Gastroesophageal sphincter (tissue), 4 donors: ENCODE results near the gene TMEM169. TPM values are rescaled to one million over a fixed set of nuclear protein-coding genes. Genes with fewer than 3 reads are reported as not detected.

Source experiments
- ATAC-seq: fragments of 150-250 bp; one replicate; pipeline ENCODE4 v1.9.1; 2016; ENCODE audit warnings: mild to moderate bottlenecking, moderate library complexity
- H3K27ac ChIP-seq, 4 donors: fragments of 200-600 bp; sonication (generic) in 3 of 4; 1 replicate in 3 of 4; 2 replicates in 1 of 4; pipeline ENCODE4 v1.5.1; 2016 to 2019
- H3K27me3 ChIP-seq: fragments of 200-600 bp; sonication (generic); one replicate; pipeline ENCODE4 v1.5.1; 2019
- H3K36me3 ChIP-seq, 2 donors: fragments of 200-600 bp; sonication (generic); one replicate each; pipeline ENCODE4 v1.5.1; 2019; ENCODE audit warnings: control low read depth in 1 of 2
- H3K4me1 ChIP-seq, 3 donors: fragments of 200-600 bp; sonication (generic); 1 replicate in 2 of 3; 2 replicates in 1 of 3; pipeline ENCODE4 v1.5.1; 2016 to 2019; ENCODE audit warnings: control low read depth in 2 of 3
- H3K4me3 ChIP-seq, 2 donors: fragments of 200-600 bp; sonication (generic); one replicate each; pipeline ENCODE4 v1.5.1; 2019; ENCODE audit warnings: mild to moderate bottlenecking in 1 of 2, moderate library complexity in 1 of 2
- H3K9me3 ChIP-seq, 3 donors: fragments of 200-600 bp; sonication (generic); one replicate each; pipeline ENCODE4 v1.5.1; 2017 to 2019; ENCODE audit warnings: control low read depth in 2 of 3
- CTCF ChIP-seq, 4 experiments: fragments of 200-600 bp in 2 of 4; fragments of 450-650 bp in 2 of 4; sonication (generic) in 1 of 4; IDR thresholded peaks; one replicate each; pipeline ENCODE4 v1.5.1; 2017 to 2019; ENCODE audit warnings: antibody characterized with exemption in 4 of 4, mild to moderate bottlenecking in 2 of 4, moderate library complexity in 2 of 4
- EP300 ChIP-seq: sonication (generic); formaldehyde crosslinking; IDR thresholded peaks from one replicate; pipeline ENCODE4 v1.6.1; 2017; ENCODE audit warnings: antibody characterized with exemption, mild to moderate bottlenecking
- POLR2A ChIP-seq, 2 donors: fragments of 450-650 bp; IDR thresholded peaks; one replicate each; pipeline ENCODE4 v1.6.1; 2017; ENCODE audit warnings: antibody characterized with exemption in 2 of 2, mild to moderate bottlenecking in 2 of 2, moderate library complexity in 1 of 2
- POLR2AphosphoS5 ChIP-seq: sonication (generic); formaldehyde crosslinking; IDR thresholded peaks from one replicate; pipeline ENCODE4 v1.6.1; 2017; ENCODE audit warnings: antibody characterized with exemption
- WGBS, 2 donors: methylation state at CpG; one replicate each; pipeline ENCODE4 v1.1.5; 2018; ENCODE audit warnings: low coverage in 1 of 2; 5-methylcytosine and 5-hydroxymethylcytosine counted together
- total RNA-seq, 4 donors: library from RNA; depleted of rRNA; stranded (reverse); fragments of >200 nt; gene quantifications; one replicate each; pipeline ENCODE4 v1.1.0, GENCODE V29; 2016

TMEM169 gene
- total RNA-seq, 4 donors from 2014 or later, result 0.67 to 3.1 (median 0.78) TPM; not detected in 1

- 28 to 33% methylated on average over 4 to 13 of the region's 13 CpGs for WGBS, 2 donors
- Histone ChIP-seq H3K27me3 (peaks cover 33% of the 10 kb centered on the region), H3K4me3 (no peak overlapping the region), H3K9me3 (no peaks in the 10 kb centered on the region), H3K27ac (peak overlapping the region in 1 of 4 donors; percentile 96), H3K36me3 (peaks cover 0 to 20% of the 10 kb centered on the region in 2 donors), H3K4me1 (peaks cover 0 to 38% (median 14%) of the 10 kb centered on the region in 3 donors)
- no peak for ATAC-seq
- TF ChIP-seq POLR2AphosphoS5 (no peak), CTCF (IDR thresholded peaks at IDR 0.05) (no peak), EP300 (no peak), POLR2A (IDR thresholded peaks at IDR 0.05) (no peak)
Observed at GRCh38 chr2:216107760-216108159, 26.0 kb downstream of the TMEM169 start.

GRCh38 chr2:216108310-216108966 is 26.7 kb downstream of the TMEM169 start:
- H3K27me3 ChIP-seq, result peaks cover 33% of the 10 kb centered on the region
- H3K4me1 ChIP-seq, result peaks cover 0 to 41% (median 14%) of the 10 kb centered on the region in 3 donors
- peaks cover 0 to 27% of the 10 kb centered on the region in 2 donors for H3K36me3 ChIP-seq
- WGBS, 2 donors, result 52% methylated on average over 6 of the region's 6 CpGs; no CpG with 5 or more reads in 1 of the 2 donors
- TF ChIP-seq CTCF (IDR thresholded peaks at IDR 0.05) (no peak), POLR2A (IDR thresholded peaks at IDR 0.05) (no peak), EP300 (no peak), POLR2AphosphoS5 (no peak)
- peak overlapping the region in 3 of 4 donors; percentile 87 to 96 (median 96) for H3K27ac ChIP-seq
- ATAC-seq, result no peak
- H3K4me3 ChIP-seq, result peak overlapping the region; percentile 16 to 67
- no peaks in the 10 kb centered on the region for H3K9me3 ChIP-seq

- TF ChIP-seq POLR2AphosphoS5 (peak; percentile 83), EP300 (no peak), CTCF (IDR thresholded peaks at IDR 0.05) (peak in 2 of 4 experiments; percentile 15 to 23), POLR2A (IDR thresholded peaks at IDR 0.05) (peak in 1 of 2 donors; percentile 51)
- Histone ChIP-seq H3K4me3 (peak within 1 kb of the TSS; percentile 67 to 86), H3K27ac (peak within 1 kb of the TSS; percentile 85 to 96 (median 92)), H3K36me3 (peaks cover 0 to 35% of the 10 kb centered on the region in 2 donors), H3K27me3 (peaks cover 32% of the 10 kb centered on the region), H3K9me3 (no peaks in the 10 kb centered on the region), H3K4me1 (peaks cover 0 to 49% (median 16%) of the 10 kb centered on the region in 3 donors)
- ATAC-seq, result peak; percentile 98
- 0% methylated on average over 29 to 34 of the region's 57 CpGs for WGBS, 2 donors
Observed at GRCh38 chr2:216108967-216109921, 27.5 kb downstream of the TMEM169 start, which contains the start of gene XRCC5. XRCC5 (plus strand) TSS chr2:216109348; CDS start chr2:216109437, 89 bp downstream.

GRCh38 chr2:216109962-216110614 is 28.4 kb downstream of the TMEM169 start:
- H3K9me3 ChIP-seq, result no peaks in the 10 kb centered on the region
- ATAC-seq, result no peak
- H3K4me1 ChIP-seq, result peaks cover 0 to 52% (median 19%) of the 10 kb centered on the region in 3 donors
- H3K27me3 ChIP-seq, result peaks cover 24% of the 10 kb centered on the region
- peaks cover 0 to 36% of the 10 kb centered on the region in 2 donors for H3K36me3 ChIP-seq
- peak overlapping the region; percentile 67 to 86 for H3K4me3 ChIP-seq
- WGBS, 2 donors, result 5 to 9% methylated on average over 10 of the region's 10 CpGs
- TF ChIP-seq POLR2A (IDR thresholded peaks at IDR 0.05) (no peak), CTCF (IDR thresholded peaks at IDR 0.05) (peak; percentile 7 to 50 (median 25))
- peak overlapping the region; percentile 85 to 96 (median 92) for H3K27ac ChIP-seq
